OCI-LY7 (cell line): ENCODE results near the gene KIAA1671.

ENCODE experiments used
- EZH2phosphoT487 ChIP-seq: fragments of 200-600 bp; sonication (generic); IDR thresholded peaks from 2 replicates; pipeline ENCODE4 v1.6.1; 2018; ENCODE audit warnings: low read depth, borderline replicate concordance, mild to moderate bottlenecking, mixed run types, antibody characterized with exemption, low read length, moderate library complexity, mixed read lengths
- TF ChIP-seq, protein P1 (sequence below): fragments of 200-600 bp; sonication (generic); conservative IDR thresholded peaks from 2 replicates; pipeline ENCODE4 v1.5.1; 2014; ENCODE audit warnings: mild to moderate bottlenecking, antibody characterized with exemption, low read length, moderate library complexity, mixed read lengths

DNA sequence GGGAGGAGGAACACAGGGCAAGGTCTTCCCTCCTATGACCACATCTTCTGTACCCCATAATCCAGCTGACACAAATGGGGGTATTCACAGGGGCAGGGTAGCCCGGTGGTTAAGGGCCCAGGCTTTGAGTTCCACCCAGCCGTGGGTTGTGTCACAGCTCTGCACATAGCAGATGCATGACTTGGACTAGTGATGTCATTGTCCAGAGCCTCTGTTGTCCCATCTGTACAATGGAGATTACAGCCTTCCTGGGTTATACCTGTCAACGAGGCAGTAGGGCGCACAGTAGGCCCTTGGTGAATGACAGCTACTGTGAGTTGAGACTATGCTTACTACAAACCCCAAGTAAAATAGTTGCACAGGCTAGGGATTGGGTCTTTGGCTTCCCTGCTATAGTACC is 147.9 kb downstream of the KIAA1671 start:
- TF ChIP-seq, protein P1, sequence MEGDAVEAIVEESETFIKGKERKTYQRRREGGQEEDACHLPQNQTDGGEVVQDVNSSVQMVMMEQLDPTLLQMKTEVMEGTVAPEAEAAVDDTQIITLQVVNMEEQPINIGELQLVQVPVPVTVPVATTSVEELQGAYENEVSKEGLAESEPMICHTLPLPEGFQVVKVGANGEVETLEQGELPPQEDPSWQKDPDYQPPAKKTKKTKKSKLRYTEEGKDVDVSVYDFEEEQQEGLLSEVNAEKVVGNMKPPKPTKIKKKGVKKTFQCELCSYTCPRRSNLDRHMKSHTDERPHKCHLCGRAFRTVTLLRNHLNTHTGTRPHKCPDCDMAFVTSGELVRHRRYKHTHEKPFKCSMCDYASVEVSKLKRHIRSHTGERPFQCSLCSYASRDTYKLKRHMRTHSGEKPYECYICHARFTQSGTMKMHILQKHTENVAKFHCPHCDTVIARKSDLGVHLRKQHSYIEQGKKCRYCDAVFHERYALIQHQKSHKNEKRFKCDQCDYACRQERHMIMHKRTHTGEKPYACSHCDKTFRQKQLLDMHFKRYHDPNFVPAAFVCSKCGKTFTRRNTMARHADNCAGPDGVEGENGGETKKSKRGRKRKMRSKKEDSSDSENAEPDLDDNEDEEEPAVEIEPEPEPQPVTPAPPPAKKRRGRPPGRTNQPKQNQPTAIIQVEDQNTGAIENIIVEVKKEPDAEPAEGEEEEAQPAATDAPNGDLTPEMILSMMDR: no peak
- no peak for TF ChIP-seq EZH2phosphoT487
